ENCODE measurements around the gene ARL11.

The ARL11 gene

DNA sequence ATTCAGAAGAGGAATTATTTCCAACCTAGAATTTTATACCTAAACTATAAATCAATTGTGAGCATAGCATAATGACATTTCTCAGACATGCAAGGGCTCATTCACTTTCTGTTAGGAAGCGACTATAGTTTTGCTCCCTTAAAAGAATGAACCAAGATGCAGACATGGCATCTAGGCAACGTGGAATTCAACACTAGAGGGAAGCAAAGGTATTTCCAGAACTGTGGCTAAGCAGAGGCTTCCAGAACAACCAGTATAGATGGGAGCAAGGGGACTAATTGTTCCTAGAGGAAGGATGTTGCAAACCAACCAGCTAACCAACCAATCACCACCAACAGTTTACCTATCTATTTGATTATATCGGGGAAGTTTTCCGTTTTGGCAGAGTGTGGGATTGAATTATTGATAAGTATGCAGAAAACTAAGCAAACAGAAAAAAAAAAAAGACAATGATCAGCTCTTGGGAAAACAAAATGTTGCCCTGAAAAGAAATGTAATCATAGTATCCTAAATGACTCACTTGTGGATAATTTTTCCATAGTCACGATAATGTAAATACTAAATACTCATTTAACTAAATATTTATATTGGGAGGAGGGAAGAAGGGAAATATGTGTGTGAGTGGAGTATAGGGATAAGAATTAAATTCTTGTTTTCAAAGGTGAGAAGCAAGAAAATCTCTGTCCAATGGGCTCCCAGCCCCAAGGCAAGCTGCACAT, 21.1 kb downstream of the ARL11 start:
- DNase-seq (ENCODE audit: low read depth): no peak

DNA sequence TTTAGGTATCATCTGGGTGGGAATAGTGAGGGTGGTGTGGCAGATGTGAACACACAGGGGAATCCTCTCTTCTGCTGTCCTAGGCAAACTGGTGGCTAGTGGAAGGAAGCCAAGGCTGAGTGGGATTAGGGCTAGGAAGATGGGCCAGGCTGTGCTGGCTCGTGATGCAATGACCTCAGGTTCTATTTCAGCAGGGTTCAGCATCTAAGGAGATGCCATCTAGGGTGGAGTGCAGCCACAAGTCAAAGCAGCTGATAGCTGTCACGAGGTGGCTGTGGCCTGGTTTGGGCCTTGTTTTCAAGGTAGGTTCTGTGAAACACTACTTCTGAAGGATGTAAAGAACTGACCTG, 21.6 kb downstream of the ARL11 start:
- no peak for DNase-seq (ENCODE audit: low read depth)

DNA sequence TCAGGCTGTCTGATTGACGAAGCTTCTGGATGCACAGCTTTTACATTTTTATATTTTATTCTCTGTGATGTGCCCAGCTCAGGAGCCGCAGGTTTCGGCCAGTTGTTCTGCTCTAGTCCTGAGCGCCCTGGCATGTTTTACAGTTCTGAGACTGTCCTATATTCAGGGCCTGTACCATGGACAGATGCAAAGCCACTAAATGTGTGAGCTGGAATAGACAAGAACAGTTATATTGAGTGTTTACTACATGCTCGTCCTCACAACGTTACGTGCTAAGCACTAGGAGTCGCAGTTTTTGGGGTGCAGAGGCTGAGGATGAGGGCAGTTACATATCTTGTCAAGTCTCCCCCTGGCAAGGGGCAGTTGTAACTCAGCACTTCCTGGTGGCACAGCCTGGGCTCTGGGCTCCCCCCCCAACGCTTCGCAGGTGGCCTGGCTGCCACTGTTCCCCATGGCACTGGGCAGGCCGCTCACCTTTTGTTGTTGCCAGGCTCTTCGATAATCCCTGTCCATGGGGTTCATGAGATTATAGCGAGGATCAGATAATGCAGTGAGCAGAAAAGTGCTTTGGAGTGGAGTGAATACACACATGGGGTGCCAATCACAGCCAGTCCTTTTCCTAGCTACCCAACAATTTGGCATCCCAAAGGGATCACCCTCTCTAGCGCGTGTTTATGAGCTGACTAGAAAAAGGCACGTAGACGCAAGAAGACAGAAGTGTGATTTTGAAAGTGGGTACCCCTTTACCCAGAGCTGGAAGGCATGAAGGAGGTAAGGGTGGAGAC, 23.5 kb downstream of the ARL11 start:
- DNase-seq (ENCODE audit: low read depth): no peak

- DNase-seq (ENCODE audit: low read depth): no peak
These were observed 24.3 kb downstream of the ARL11 start for GRCh38 chr13:49652355-49653305.

DNA sequence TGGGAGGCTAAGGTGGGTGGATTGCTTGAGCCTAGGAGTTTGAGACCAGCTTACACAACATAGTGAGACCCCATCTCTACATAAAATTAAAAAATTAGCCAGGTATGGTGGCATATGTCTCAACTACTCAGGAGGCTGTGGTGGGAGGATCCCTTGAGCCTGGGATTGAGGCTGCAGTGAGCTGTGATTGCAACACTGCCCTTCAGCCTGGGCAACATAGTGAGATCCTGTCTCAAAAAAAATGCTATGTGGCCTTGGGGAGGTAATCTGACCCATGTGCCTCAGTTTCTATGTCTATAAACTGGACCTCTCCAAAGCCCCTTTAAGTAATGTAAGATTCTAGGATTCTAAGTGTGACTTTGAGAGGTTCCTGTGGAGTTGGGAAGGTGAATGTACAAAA, 25.2 kb downstream of the ARL11 start:
- DNase-seq (ENCODE audit: low read depth): no peak

DNA sequence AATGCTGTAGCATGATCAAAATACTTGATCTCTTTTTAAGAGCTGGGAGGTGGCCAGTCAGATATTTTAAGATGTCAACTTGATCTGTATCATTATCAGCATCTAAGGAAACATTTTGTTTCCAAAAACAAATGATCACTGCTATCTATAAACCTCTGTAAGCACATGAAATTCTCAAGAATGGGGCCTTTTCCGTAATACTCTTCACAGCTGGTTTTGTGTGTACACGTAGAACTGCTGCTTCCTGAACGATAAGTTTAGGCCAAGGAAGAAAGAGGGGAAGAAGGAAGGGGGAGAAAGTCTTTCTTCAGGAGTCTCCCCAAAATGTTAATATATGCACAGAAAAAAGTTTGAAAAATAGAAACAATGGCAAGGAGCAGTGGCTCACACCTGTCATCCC, 25.7 kb downstream of the ARL11 start:
- DNase-seq (ENCODE audit: low read depth): no peak

GRCh38 chr13:49655906-49656305, 27.6 kb downstream of the ARL11 start:
- DNase-seq (ENCODE audit: low read depth): no peak

GRCh38 chr13:49657241-49657641, 28.9 kb downstream of the ARL11 start:
- no peak for DNase-seq (ENCODE audit: low read depth)

GRCh38 chr13:49664606-49665005, 36.3 kb downstream of the ARL11 start:
- DNase-seq (ENCODE audit: low read depth): no peak

DNA sequence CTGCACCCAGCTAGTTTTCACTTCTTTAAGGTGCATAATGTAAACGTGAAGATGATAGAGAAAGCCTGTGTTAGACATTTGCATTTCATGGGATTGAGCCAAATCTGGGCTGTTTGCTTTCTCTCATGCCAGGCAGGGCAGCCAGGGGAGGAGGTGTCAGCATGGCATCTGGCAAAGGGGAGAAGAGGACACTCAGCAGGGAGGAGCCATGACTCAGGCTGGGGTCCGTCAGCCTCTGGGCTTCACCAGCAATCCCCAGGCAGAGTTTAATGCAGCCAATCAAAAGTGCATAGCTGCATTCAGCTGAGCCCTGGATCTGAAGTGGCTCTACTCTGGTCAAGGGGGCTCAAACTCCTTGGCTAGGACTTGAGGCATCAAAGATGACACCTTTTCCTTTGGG, 39.5 kb downstream of the ARL11 start:
- no peak for DNase-seq (ENCODE audit: low read depth)

GRCh38 chr13:49669735-49670309, 41.5 kb downstream of the ARL11 start:
- DNase-seq (ENCODE audit: low read depth): no peak

GRCh38 chr13:49670828-49671227, 42.5 kb downstream of the ARL11 start:
- no peak for DNase-seq (ENCODE audit: low read depth)

DNA sequence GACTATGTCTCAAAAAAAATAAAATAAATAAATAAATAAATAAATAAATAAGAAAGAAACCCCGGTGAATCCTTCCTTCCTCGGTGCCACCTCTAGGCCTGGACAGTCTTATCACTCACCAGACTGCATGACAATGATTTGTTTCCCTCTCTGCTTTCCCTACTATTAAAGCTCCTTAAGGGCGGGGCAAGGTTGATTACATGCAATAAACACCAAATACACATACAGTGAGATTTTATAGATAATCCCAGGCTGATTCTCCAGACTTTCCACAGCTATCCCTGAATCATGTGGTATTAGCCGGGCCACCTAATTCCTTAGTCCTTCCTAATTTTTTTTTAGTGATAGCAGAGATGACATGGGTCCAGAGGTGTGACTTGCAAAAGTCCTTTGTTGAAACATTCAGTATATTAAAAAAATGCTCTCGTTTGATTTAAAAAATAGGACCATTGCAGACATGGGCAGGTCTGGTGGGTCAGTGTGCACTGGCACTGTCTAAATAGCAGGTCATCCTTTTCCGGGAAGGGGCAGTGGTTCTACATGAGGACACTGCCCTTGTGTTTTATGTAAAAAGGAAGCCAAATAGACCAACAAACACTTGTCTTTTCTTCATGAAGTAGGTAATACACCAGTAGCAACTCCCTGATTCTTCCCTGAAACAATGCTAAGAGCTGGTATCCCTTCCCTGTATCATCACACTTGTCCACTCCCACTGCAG, 48.4 kb downstream of the ARL11 start:
- no peak for DNase-seq (ENCODE audit: low read depth)

DNA sequence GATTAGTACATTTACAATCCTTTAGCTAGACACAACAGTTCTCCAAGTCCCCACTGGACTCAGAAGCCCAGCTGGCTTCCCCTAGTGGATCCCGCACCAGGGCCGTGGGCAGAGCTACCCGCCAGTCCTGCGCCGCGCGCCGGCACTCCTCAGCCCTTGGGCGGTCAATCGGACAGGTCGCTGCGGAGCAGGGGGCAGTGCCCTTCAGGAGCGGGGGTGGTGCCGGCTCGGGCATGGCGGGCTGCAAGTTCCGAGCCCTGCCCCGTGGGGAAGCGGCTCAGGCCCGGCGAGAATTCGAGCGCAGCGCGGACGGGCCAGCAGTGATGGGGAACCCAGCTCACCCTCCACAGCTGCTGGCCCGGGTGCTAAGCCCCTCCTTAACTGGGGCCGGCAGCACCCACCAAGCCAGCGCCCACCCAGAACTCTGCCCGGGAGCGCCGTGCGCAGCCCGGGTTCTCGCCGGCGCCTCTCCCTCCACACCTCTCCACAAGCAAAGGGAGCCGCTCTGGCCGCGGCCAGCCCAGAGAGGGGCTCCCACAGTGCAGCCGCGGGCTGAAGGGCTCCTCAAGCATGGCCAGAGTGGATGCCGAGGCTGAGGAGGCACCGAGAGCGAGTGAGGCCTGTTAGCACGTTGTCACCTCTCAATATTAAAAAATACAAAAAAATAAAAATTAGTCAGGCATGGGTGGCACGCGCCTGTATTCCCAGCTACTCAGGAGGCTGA, 50.0 kb downstream of the ARL11 start:
- DNase-seq (ENCODE audit: low read depth): no peak

- no peak for DNase-seq (ENCODE audit: low read depth)
These were observed 50.9 kb downstream of the ARL11 start for GRCh38 chr13:49679246-49679645.

DNA sequence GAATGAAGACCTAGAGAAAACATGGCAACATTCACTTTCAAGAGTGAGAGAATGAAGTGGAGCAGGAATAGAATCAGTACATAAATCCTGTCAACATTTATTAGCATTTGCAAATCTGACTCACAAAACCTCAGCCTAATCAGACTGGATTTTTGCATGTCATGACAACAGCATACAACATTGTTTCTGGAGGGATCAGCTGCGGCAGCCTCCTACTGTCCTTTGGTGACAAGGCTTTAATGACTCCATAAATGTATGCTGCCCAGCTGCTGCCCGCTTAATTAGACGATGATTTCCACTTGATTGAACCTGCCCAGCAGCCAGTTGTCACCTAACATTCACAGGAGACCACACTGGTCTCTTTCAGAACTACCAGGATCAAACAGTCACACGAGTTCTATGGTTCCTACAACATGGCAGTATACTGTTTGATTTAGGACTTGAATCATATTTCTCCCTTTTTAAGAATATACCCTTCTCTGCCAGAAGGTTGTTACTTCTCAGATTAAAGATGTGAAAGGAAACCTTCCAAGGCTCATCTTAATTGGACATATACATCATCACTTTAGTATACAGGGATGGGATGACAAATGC, 53.6 kb downstream of the ARL11 start:
- DNase-seq (ENCODE audit: low read depth): no peak

Data from T-helper 22 cell (primary cell).